Spleen (tissue), 11 donors: ENCODE measurements around the gene HNRNPL. TPM values are rescaled to one million over a fixed set of nuclear protein-coding genes. Genes with fewer than 3 reads are reported as not detected.
A peak's percentile ranks its signal among the peaks of the same experiment; 100 is the strongest.
"Not testable (repeated sequence)": the region's sequence is repeated elsewhere in the genome, so short reads cannot be mapped to it uniquely, and the experiment has no call there.

ENCODE experiments used
- DNase-seq: peaks from one replicate; pipeline ENCODE4 v3.0.0-alpha.2; 2020
- H3K27ac ChIP-seq, 8 donors: fragments of 200-600 bp; sonication (generic) in 7 of 8; 1 replicate in 4 of 8; 2 replicates in 4 of 8; pipeline versions ENCODE4 v1.5.0 to v1.8.0; 2016 to 2021; ENCODE audit warnings: inconsistent platforms in 4 of 8, mild to moderate bottlenecking in 4 of 8, moderate library complexity in 1 of 8
- H3K27me3 ChIP-seq, 7 donors: fragments of 200-600 bp; sonication (generic) in 6 of 7; replicated peaks in 1 of 7; 1 replicate in 4 of 7; 2 replicates in 3 of 7; pipeline versions ENCODE4 v1.5.0 to v1.8.0; 2016 to 2021; ENCODE audit warnings: inconsistent platforms in 3 of 7, mild to moderate bottlenecking in 1 of 7
- H3K36me3 ChIP-seq, 6 donors: fragments of 200-600 bp; sonication (generic) in 5 of 6; 1 replicate in 4 of 6; 2 replicates in 2 of 6; pipeline versions ENCODE4 v1.5.0 to v1.8.0; 2016 to 2021; ENCODE audit warnings: inconsistent platforms in 2 of 6
- H3K4me1 ChIP-seq, 6 donors: fragments of 200-600 bp; sonication (generic) in 5 of 6; 1 replicate in 3 of 6; 2 replicates in 3 of 6; pipeline versions ENCODE4 v1.5.0 to v1.8.0; 2016 to 2021; ENCODE audit warnings: inconsistent platforms in 3 of 6
- H3K4me3 ChIP-seq, 8 donors: fragments of 200-600 bp; sonication (generic) in 7 of 8; 1 replicate in 4 of 8; 2 replicates in 4 of 8; pipeline versions ENCODE4 v1.5.0 to v1.8.0; 2016 to 2021; ENCODE audit warnings: inconsistent platforms in 4 of 8, mild to moderate bottlenecking in 4 of 8, moderate library complexity in 2 of 8
- H3K9me3 ChIP-seq, 8 donors: fragments of 200-600 bp; sonication (generic) in 7 of 8; 1 replicate in 4 of 8; 2 replicates in 4 of 8; pipeline versions ENCODE4 v1.5.0 to v1.8.0; 2016 to 2021; ENCODE audit warnings: inconsistent platforms in 4 of 8
- POLR2A ChIP-seq, 3 donors: fragments of 450-650 bp; IDR thresholded peaks; one replicate each; pipeline ENCODE4 v1.5.1; 2017; ENCODE audit warnings: antibody characterized with exemption in 3 of 3, mild to moderate bottlenecking in 1 of 3
- POLR2AphosphoS5 ChIP-seq, 3 donors: sonication (generic); formaldehyde crosslinking; IDR thresholded peaks; one replicate each; pipeline ENCODE4 v1.5.1; 2017; ENCODE audit warnings: antibody characterized with exemption in 3 of 3
- WGBS, 5 donors: extraction: QIAGEN DNeasy Blood & Tissue Kit in 3 of 5; methylation state at CpG; one replicate each; pipeline versions ENCODE4 v1.1.5 to v1.1.7; 2013 to 2018; 5-methylcytosine and 5-hydroxymethylcytosine counted together
- intact Hi-C: fragments of 100-400 bp; cut with DNase I; formaldehyde crosslinking; loops from one replicate; pipeline ENCODE4 v1.15.0; 2023; ENCODE audit warnings: low total_unique reads
- polyA plus RNA-seq, 3 donors: library from polyadenylated mRNA; stranded (reverse); fragments of 200-250 nt; gene quantifications; one replicate each; pipeline ENCODE4 v1.2.1, GENCODE V29; 2013
- total RNA-seq, 7 donors: library from RNA; depleted of rRNA in 3 of 7; stranded (reverse); fragments of >200 nt in 3 of 7; fragmentation: NEBNext Ultra II Directional in 4 of 7; extraction: Animal tissue kit (Norgen Biotek cat#: 25700) in 4 of 7; gene quantifications; one replicate each; pipeline versions ENCODE4 v1.1.0 to v1.2.1, GENCODE V29; 2016 to 2021
- TF ChIP-seq, protein P1 (sequence below), 11 experiments: fragments of 200-600 bp in 7 of 11; fragments of 450-650 bp in 4 of 11; sonication (generic) in 4 of 11; IDR thresholded peaks in 8 of 11; conservative IDR thresholded peaks in 3 of 11; 1 replicate in 7 of 11; 2 replicates in 4 of 11; pipeline versions ENCODE4 v1.4.0 to v1.8.0; 2016 to 2021; ENCODE audit warnings: antibody characterized with exemption in 11 of 11, inconsistent platforms in 4 of 11, mild to moderate bottlenecking in 1 of 11
- donor health status: healthy with polysubstance abuse.
- donor health status: DM: no; HTN: no; CAD: no; lungs with moderate emphysema.
- donor health status: DM: no; HTN: no; CAD: no.
- donor health status: Bipolar disorder and iron deficiency.
- donor health status: healthy.
- donor health status: DM: no; HTN: no; CAD: no.
- donor health status: DM: yes; HTN: yes; CAD: no.

The HNRNPL gene
- total and polyA plus RNA-seq, 10 donors: 147 to 357 (median 222) TPM

DNA sequence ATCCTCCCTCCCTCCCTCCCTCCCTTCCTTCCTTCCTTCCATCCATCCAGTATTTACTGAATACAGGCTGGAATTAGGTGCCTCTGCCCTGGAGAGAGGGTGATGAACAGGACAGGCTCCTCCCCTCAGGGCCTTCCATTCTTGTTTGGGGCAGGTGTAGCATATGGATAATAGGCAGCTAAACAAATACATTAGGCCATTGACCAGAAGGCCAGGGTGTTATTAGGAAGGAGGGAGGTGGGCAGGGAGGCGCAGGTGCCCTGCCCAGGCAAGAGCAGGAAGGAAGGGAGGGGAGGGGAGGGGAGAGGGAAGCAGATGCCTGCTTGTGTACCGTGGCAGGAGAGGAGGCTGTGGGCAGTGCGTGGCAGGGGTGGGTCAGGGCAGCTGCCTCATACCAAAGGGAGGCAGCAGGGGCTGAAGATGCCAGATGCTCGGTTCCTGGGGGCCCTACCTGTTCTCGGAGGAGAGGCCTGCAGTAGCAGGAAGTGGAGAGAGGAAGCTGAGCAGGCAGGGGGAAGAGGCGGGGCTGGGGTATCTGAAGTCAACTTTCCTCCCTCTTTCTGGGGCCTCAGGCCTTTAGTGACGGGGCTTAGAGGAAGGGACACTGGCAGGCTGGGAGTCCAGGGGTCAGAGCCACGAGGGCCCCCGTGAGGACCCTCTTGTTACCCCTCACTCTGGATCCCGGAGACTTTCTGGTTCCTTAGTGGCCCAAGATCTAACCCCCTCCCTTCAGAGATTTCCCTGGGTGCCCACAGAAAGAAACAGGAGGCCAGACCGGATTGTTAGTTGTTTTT, 28.2 kb upstream of the HNRNPL start, which contains the start of gene RINL:
Gene RINL (minus strand): TSS at position 495 of the 794 bp plus-strand sequence. CDS start 1,533 bp downstream, outside the sequence.
- WGBS, 5 donors: 7 to 18% (median 12%) methylated on average over 10 to 11 of the region's 11 CpGs
- peak; percentile 95 for DNase-seq
- Histone ChIP-seq H3K36me3 (peaks cover 0 to 71% (median 16%) of the 10 kb centered on the region in 6 donors), H3K9me3 (no peaks in the 10 kb centered on the region), H3K4me3 (peak within 1 kb of the TSS in 7 of 8 donors; percentile 8 to 65 (median 23)), H3K4me1 (peaks cover 13 to 44% (median 26%) of the 10 kb centered on the region in 6 donors), H3K27me3 (no peaks in the 10 kb centered on the region), H3K27ac (peak within 1 kb of the TSS; percentile 92 to 98 (median 94))
- intact Hi-C loops: no loop called here
- TF ChIP-seq POLR2AphosphoS5 (IDR thresholded peaks at IDR 0.05) (peak; percentile 83 to 86 (median 83)), POLR2A (IDR thresholded peaks at IDR 0.05) (no peak)
- TF ChIP-seq, protein P1, sequence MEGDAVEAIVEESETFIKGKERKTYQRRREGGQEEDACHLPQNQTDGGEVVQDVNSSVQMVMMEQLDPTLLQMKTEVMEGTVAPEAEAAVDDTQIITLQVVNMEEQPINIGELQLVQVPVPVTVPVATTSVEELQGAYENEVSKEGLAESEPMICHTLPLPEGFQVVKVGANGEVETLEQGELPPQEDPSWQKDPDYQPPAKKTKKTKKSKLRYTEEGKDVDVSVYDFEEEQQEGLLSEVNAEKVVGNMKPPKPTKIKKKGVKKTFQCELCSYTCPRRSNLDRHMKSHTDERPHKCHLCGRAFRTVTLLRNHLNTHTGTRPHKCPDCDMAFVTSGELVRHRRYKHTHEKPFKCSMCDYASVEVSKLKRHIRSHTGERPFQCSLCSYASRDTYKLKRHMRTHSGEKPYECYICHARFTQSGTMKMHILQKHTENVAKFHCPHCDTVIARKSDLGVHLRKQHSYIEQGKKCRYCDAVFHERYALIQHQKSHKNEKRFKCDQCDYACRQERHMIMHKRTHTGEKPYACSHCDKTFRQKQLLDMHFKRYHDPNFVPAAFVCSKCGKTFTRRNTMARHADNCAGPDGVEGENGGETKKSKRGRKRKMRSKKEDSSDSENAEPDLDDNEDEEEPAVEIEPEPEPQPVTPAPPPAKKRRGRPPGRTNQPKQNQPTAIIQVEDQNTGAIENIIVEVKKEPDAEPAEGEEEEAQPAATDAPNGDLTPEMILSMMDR (IDR thresholded peaks at IDR 0.05 in 8 of 11, conservative IDR thresholded peaks at IDR 0.05 in 3 of 11): peak in 3 of 11 experiments; percentile 5 to 12 (median 5)

DNA sequence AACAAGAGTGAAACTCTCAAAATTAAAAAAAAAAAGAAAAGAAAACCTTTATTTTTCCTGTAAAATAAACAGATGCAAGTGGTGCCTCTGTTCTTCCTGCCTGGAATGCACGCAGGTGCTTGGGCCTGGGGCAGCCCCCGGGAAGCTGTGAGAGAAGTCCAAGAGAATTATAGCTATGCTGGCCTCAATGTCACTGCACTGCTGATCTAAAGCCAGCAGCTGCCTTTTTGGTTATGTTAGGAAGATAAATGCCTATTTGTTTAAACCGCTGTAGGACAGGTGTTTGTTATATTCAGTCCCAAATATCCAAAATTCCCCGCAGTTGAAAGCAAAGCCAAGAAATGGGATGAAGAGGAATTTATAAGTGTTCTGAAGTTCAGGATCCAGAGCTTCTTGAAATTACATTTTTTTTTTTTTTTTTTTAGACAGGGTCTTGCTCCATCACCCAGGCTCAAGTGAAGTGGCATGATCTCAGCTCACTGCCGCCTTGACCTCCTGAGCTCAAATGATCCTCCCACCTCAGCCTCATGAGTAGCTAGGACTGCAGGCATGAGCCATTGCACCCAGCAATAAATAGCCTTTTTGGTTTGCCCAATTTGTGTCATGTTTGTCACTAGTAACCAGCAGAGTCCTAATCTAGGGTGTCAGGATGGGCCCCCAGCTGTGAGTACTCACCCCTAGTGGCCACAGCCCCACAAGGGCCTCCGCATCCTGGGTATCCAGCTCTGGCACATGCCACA, 26.0 kb upstream of the HNRNPL start:
- H3K27me3 ChIP-seq: no peaks in the 10 kb centered on the region
- no peak overlapping the region for H3K4me3 ChIP-seq
- TF ChIP-seq POLR2A (IDR thresholded peaks at IDR 0.05) (no peak), POLR2AphosphoS5 (IDR thresholded peaks at IDR 0.05) (no peak)
- TF ChIP-seq, protein P1 (IDR thresholded peaks at IDR 0.05 in 8 of 11, conservative IDR thresholded peaks at IDR 0.05 in 3 of 11): no peak
- peak overlapping the region in 3 of 8 donors; percentile 4 to 98 (median 95) for H3K27ac ChIP-seq
- no peaks in the 10 kb centered on the region for H3K9me3 ChIP-seq
- no peak for DNase-seq
- peaks cover 13 to 47% (median 28%) of the 10 kb centered on the region in 6 donors for H3K4me1 ChIP-seq
- intact Hi-C loops: no loop called here
- 74 to 93% (median 84%) methylated on average over 6 of the region's 6 CpGs for WGBS, 5 donors
- H3K36me3 ChIP-seq: peaks cover 0 to 71% (median 4%) of the 10 kb centered on the region in 6 donors

DNA sequence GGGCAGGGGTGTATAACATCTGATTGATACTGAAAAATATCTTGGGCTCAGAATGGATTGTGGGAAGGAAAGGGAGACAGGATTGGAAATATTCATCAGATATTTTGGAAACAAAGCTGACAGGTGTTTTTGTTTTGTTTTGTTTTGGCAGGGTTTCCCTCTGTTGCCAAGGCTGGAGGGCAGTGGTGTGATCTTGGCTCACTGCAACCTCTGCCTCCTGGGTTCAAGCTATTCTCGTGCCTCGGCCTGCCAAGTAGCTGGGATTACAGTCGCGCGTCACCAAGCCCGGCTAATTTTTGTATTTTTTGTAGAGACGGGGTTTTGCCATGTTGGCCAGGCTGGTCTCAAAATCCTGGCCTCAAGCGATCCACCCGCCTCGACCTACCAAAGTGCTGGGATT, 23.6 kb upstream of the HNRNPL start:
- DNase-seq, H3K27me3 ChIP-seq, H3K9me3 ChIP-seq, H3K27ac ChIP-seq, H3K4me3 ChIP-seq, intact Hi-C loops: not testable (repeated sequence)
- H3K4me1 ChIP-seq: peaks cover 17 to 51% (median 38%) of the 10 kb centered on the region in 6 donors
- WGBS, 5 donors: 92 to 97% (median 93%) methylated on average over 10 of the region's 10 CpGs
- peaks cover 0 to 53% (median 0%) of the 10 kb centered on the region in 6 donors for H3K36me3 ChIP-seq

DNA sequence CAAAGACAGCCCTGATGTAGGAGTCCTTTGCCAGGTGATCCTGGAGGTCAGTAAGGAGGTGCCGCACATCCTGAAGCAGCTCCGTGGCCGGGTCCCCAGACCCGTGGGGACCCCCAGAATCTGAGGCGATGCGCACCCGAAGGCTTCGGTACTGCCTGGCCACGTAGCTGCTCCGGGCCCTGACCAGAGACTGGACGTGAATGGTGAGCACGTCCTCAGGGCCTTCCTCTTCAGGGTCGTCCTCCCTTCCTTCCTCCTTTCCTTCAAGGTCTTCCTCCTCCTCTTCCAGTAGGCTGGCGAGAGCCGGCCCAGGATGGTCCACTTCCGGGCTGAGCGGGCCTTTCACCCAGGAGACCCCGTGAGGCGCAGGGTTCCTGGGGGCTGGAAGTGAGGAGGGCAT, 20.8 kb upstream of the HNRNPL start:
- Histone ChIP-seq H3K4me1 (peaks cover 21 to 53% (median 46%) of the 10 kb centered on the region in 6 donors), H3K4me3 (peak overlapping the region in 4 of 8 donors; percentile 49 to 70 (median 54)), H3K9me3 (no peaks in the 10 kb centered on the region), H3K27me3 (no peaks in the 10 kb centered on the region), H3K36me3 (peaks cover 0 to 48% (median 0%) of the 10 kb centered on the region in 6 donors), H3K27ac (peak overlapping the region; percentile 27 to 93 (median 78))
- DNase-seq: peak; percentile 78
- TF ChIP-seq POLR2AphosphoS5 (IDR thresholded peaks at IDR 0.05) (no peak), POLR2A (IDR thresholded peaks at IDR 0.05) (no peak)
- TF ChIP-seq, protein P1 (IDR thresholded peaks at IDR 0.05 in 8 of 11, conservative IDR thresholded peaks at IDR 0.05 in 3 of 11): no peak
- 71 to 85% (median 82%) methylated on average over 14 to 19 of the region's 19 CpGs for WGBS, 5 donors
- intact Hi-C loops: no loop called here
